Panc1 (cell line): Measurements from ENCODE around the gene TLCD3A. TPM values are rescaled to one million over a fixed set of nuclear protein-coding genes. Genes with fewer than 3 reads are reported as not detected.

Experiments
- total RNA-seq: library from RNA; stranded (reverse); gene quantifications from one replicate; pipeline ENCODE4 v1.2.1, GENCODE V29; 2021; ENCODE audit not compliant: unreplicated experiment

TLCD3A gene
- total RNA-seq, 1 experiment from 2014 or later = 30.4 TPM

Other genes starting within 250 kb of the TLCD3A start
- 61.5 TPM for gene VPS53, start 17.8 kb upstream of the TLCD3A start, total RNA-seq
- gene GEMIN4, start 19.7 kb downstream of the TLCD3A start, total RNA-seq = 34.9 TPM
- 57.8 TPM for gene GLOD4, start 49.7 kb downstream of the TLCD3A start, total RNA-seq
- gene MRM3, start 49.8 kb downstream of the TLCD3A start, total RNA-seq = 13.4 TPM
- 126 TPM for gene NXN, start 247.2 kb downstream of the TLCD3A start, total RNA-seq